HepG2 (cell line): Measurements from ENCODE around the gene TEDC2. TPM values are rescaled to one million over a fixed set of nuclear protein-coding genes. Genes with fewer than 3 reads are reported as not detected.
A peak's percentile ranks its signal among the peaks of the same experiment; 100 is the strongest.

Experiments used
- ARNTL ChIP-seq: sonication (generic); formaldehyde crosslinking; IDR thresholded peaks from 2 replicates; pipeline ENCODE4 v1.4.0; 2020; ENCODE audit warnings: mild to moderate bottlenecking, missing genetic modification reagents
- CBX2 ChIP-seq, 2 experiments: fragments of 200-600 bp in 1 of 2; sonication (generic); formaldehyde crosslinking in 1 of 2; IDR thresholded peaks; 2 replicates each; pipeline versions ENCODE4 v1.7.0 to v1.8.1; 2018 to 2022; ENCODE audit warnings: low read depth in 2 of 2, low read length in 1 of 2, mild to moderate bottlenecking in 1 of 2, missing genetic modification reagents in 1 of 2
- CBX5 ChIP-seq: sonication (generic); formaldehyde crosslinking; IDR thresholded peaks from 2 replicates; pipeline ENCODE4 v1.4.0; 2020; ENCODE audit warnings: missing genetic modification reagents, borderline replicate concordance
- GPN1 ChIP-seq: sonication (generic); formaldehyde crosslinking; IDR thresholded peaks from 2 replicates; pipeline ENCODE4 v1.5.1; 2020; ENCODE audit warnings: missing genetic modification reagents, borderline replicate concordance
- MAF1 ChIP-seq: sonication (generic); formaldehyde crosslinking; IDR thresholded peaks from 2 replicates; pipeline ENCODE4 v1.5.0; 2020; ENCODE audit warnings: missing genetic modification reagents, borderline replicate concordance
- PHF8 ChIP-seq: sonication (generic); formaldehyde crosslinking; IDR thresholded peaks from 2 replicates; pipeline ENCODE4 v1.5.0; 2020; ENCODE audit warnings: missing genetic modification reagents
- SALL1 ChIP-seq: sonication (generic); formaldehyde crosslinking; IDR thresholded peaks from 2 replicates; pipeline ENCODE4 v1.8.0; 2022; ENCODE audit warnings: mild to moderate bottlenecking, missing genetic modification reagents
- SMARCE1 ChIP-seq: fragments of 450-650 bp; IDR thresholded peaks from 2 replicates; pipeline ENCODE4 v1.6.1; 2017; ENCODE audit warnings: borderline replicate concordance
- SPEN ChIP-seq: sonication (generic); formaldehyde crosslinking; IDR thresholded peaks from 2 replicates; pipeline ENCODE4 v1.5.1; 2020; ENCODE audit warnings: low read depth, mild to moderate bottlenecking, missing genetic modification reagents
- ZHX1 ChIP-seq: sonication (generic); formaldehyde crosslinking; IDR thresholded peaks from 2 replicates; pipeline ENCODE4 v1.8.1; 2022; ENCODE audit warnings: low read depth, mild to moderate bottlenecking, missing genetic modification reagents
- ZNF121 ChIP-seq: sonication (generic); formaldehyde crosslinking; IDR thresholded peaks from 2 replicates; pipeline ENCODE4 v1.5.0; 2020; ENCODE audit warnings: mild to moderate bottlenecking, missing genetic modification reagents
- ZNF263 ChIP-seq: sonication (generic); formaldehyde crosslinking; IDR thresholded peaks from 2 replicates; pipeline ENCODE4 v1.4.0; 2020; ENCODE audit warnings: missing genetic modification reagents
- ZNF264 ChIP-seq: sonication (generic); formaldehyde crosslinking; IDR thresholded peaks from 2 replicates; pipeline ENCODE4 v1.4.0; 2020; ENCODE audit warnings: missing genetic modification reagents
- ZNF543 ChIP-seq: sonication (generic); formaldehyde crosslinking; IDR thresholded peaks from 2 replicates; pipeline ENCODE4 v1.4.0; 2020; ENCODE audit warnings: mild to moderate bottlenecking, missing genetic modification reagents
- ZNF546 ChIP-seq: sonication (generic); formaldehyde crosslinking; conservative IDR thresholded peaks from 2 replicates; pipeline ENCODE4 v1.8.1; 2023; ENCODE audit warnings: mild to moderate bottlenecking, missing genetic modification reagents
- ZNF619 ChIP-seq: sonication (generic); formaldehyde crosslinking; IDR thresholded peaks from 2 replicates; pipeline ENCODE4 v1.4.0; 2020; ENCODE audit warnings: mild to moderate bottlenecking, missing genetic modification reagents
- ZNF629 ChIP-seq: sonication (generic); formaldehyde crosslinking; conservative IDR thresholded peaks from 2 replicates; pipeline ENCODE4 v1.5.0; 2020; ENCODE audit warnings: missing genetic modification reagents
- ZNF652 ChIP-seq: IDR thresholded peaks from 2 replicates; pipeline ENCODE4 v1.6.1; 2016; ENCODE audit warnings: low read depth, borderline replicate concordance
- ZNF703 ChIP-seq: sonication (generic); formaldehyde crosslinking; IDR thresholded peaks from 2 replicates; pipeline ENCODE4 v1.5.1; 2020; ENCODE audit warnings: missing genetic modification reagents, mild to moderate bottlenecking, moderate library complexity, borderline replicate concordance
- ZNF75D ChIP-seq: sonication (generic); formaldehyde crosslinking; IDR thresholded peaks from 2 replicates; pipeline ENCODE4 v1.8.1; 2023; ENCODE audit warnings: missing genetic modification reagents, mild to moderate bottlenecking, borderline replicate concordance
- ZNF788 ChIP-seq: sonication (generic); formaldehyde crosslinking; IDR thresholded peaks from 2 replicates; pipeline ENCODE4 v1.5.0; 2020; ENCODE audit warnings: mild to moderate bottlenecking, missing genetic modification reagents, borderline replicate concordance
- ZNF891 ChIP-seq: sonication (generic); formaldehyde crosslinking; IDR thresholded peaks from 2 replicates; pipeline ENCODE4 v1.5.0; 2020; ENCODE audit warnings: mild to moderate bottlenecking, missing genetic modification reagents
- ZSCAN21 ChIP-seq: sonication (generic); formaldehyde crosslinking; IDR thresholded peaks from 2 replicates; pipeline ENCODE4 v1.8.0; 2022; ENCODE audit warnings: mild to moderate bottlenecking, missing genetic modification reagents, moderate library complexity, borderline replicate concordance
- polyA plus RNA-seq, 8 experiments: library from polyadenylated mRNA; depleted of rRNA in 3 of 8; stranded (reverse) in 7 of 8; unstranded in 1 of 8; fragments of >200 nt; fragmentation: Illumina TruSeq in 4 of 8; extraction: Trizol in 4 of 8; gene quantifications; 2 replicates each; pipeline versions ENCODE4 v1.2.1 to v1.2.3, GENCODE V29; 2011 to 2016; ENCODE audit warnings: low read depth in 4 of 8, missing spikeins in 1 of 8, mixed read lengths in 1 of 8; ENCODE audit not compliant: insufficient read depth in 1 of 8
- total RNA-seq, 5 experiments: library from RNA; depleted of rRNA; stranded (reverse); fragments of >200 nt; fragmentation: Illumina TruSeq; extraction: Trizol; gene quantifications; 2 replicates each; pipeline ENCODE4 v1.2.3, GENCODE V29; 2016; ENCODE audit warnings: low read depth in 1 of 5
- TF ChIP-seq, protein P1 (sequence below): sonication (generic); formaldehyde crosslinking; IDR thresholded peaks from 2 replicates; pipeline ENCODE4 v1.4.0; 2020; ENCODE audit warnings: missing genetic modification reagents
- TF ChIP-seq, protein P2 (sequence below): sonication (generic); formaldehyde crosslinking; IDR thresholded peaks from 2 replicates; pipeline ENCODE4 v1.4.0; 2020; ENCODE audit warnings: missing genetic modification reagents, mild to moderate bottlenecking, borderline replicate concordance

The TEDC2 gene
- total and polyA plus RNA-seq, 2 of the 13 experiments (the other 11 are each of a cell fraction or from before 2014, with no cell fraction given) = 6.2 to 24.4 TPM

DNA sequence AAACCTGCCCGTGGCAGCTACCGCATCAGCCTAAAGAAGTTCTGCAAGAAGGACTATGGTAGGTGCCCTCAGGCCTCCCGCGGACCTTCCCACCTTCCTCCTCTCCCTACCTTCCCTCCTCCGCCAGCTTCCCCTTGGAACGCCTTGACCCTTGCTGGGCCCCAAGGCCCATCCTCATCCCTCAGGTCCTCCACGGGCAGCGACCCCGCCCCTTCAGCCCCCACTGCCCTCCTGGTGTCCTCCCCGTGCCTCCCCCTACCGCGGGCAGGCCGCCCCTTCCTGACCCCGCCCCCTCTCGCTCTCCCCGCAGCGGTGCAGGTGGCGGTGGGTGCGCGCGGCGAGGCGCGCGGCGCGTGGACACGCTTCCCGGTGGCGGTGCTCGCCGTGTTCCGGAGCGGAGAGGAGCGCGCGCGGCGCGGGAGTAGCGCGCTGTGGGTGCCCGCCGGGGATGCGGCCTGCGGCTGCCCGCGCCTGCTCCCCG lies 13.6 kb downstream of the TEDC2 start (continued):
- TF ChIP-seq, protein P1, sequence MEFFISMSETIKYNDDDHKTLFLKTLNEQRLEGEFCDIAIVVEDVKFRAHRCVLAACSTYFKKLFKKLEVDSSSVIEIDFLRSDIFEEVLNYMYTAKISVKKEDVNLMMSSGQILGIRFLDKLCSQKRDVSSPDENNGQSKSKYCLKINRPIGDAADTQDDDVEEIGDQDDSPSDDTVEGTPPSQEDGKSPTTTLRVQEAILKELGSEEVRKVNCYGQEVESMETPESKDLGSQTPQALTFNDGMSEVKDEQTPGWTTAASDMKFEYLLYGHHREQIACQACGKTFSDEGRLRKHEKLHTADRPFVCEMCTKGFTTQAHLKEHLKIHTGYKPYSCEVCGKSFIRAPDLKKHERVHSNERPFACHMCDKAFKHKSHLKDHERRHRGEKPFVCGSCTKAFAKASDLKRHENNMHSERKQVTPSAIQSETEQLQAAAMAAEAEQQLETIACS (CRISPR knock-in tag) = no peak
- TF ChIP-seq SMARCE1 = no peak
- TF ChIP-seq ZNF546 (CRISPR knock-in tag) = no peak
- no peak for TF ChIP-seq GPN1 (CRISPR knock-in tag)
- TF ChIP-seq CBX2 (IDR thresholded peaks at IDR 0.05; ENCODE audit: low read depth, low read length) = no peak
- no peak for TF ChIP-seq CBX2 (CRISPR knock-in tag; IDR thresholded peaks at IDR 0.05; ENCODE audit: low read depth)
- 0 out of 2 replicates have a peak, but pooled peaks have one; percentile 20 for TF ChIP-seq CBX5 (CRISPR knock-in tag)
- peak; percentile 6; the same call in 1 of the 2 replicates for TF ChIP-seq SALL1 (CRISPR knock-in tag)
- TF ChIP-seq PHF8 (CRISPR knock-in tag) = no peak
- no peak for TF ChIP-seq ZNF703 (CRISPR knock-in tag)
- TF ChIP-seq ZNF543 = no peak
- TF ChIP-seq ZNF121 (CRISPR knock-in tag) = no peak
- TF ChIP-seq SPEN (CRISPR knock-in tag) = no peak
- TF ChIP-seq ZNF619 (CRISPR knock-in tag) = no peak
- no peak for TF ChIP-seq ZNF629 (CRISPR knock-in tag)
- TF ChIP-seq MAF1 (CRISPR knock-in tag) = no peak
- no peak for TF ChIP-seq ARNTL (CRISPR knock-in tag)
- TF ChIP-seq ZSCAN21 (CRISPR knock-in tag) = no peak
- no peak for TF ChIP-seq ZNF652
- TF ChIP-seq ZNF788 = 0 out of 2 replicates have a peak, but pooled peaks have one; percentile 20
- no peak for TF ChIP-seq ZNF75D (CRISPR knock-in tag)
- TF ChIP-seq, protein P2, sequence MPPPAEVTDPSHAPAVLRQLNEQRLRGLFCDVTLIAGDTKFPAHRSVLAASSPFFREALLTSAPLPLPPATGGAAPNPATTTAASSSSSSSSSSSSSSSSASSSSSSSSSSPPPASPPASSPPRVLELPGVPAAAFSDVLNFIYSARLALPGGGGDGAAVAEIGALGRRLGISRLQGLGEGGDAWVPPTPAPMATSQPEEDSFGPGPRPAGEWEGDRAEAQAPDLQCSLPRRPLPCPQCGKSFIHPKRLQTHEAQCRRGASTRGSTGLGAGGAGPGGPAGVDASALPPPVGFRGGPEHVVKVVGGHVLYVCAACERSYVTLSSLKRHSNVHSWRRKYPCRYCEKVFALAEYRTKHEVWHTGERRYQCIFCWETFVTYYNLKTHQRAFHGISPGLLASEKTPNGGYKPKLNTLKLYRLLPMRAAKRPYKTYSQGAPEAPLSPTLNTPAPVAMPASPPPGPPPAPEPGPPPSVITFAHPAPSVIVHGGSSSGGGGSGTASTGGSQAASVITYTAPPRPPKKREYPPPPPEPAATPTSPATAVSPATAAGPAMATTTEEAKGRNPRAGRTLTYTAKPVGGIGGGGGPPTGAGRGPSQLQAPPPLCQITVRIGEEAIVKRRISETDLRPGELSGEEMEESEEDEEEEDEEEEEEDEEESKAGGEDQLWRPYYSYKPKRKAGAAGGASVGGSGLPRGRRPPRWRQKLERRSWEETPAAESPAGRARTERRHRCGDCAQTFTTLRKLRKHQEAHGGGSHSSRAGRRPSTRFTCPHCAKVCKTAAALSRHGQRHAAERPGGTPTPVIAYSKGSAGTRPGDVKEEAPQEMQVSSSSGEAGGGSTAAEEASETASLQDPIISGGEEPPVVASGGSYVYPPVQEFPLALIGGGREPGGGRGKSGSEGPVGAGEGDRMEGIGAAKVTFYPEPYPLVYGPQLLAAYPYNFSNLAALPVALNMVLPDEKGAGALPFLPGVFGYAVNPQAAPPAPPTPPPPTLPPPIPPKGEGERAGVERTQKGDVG (CRISPR knock-in tag) = no peak
- TF ChIP-seq ZNF264 (CRISPR knock-in tag) = no peak
- no peak for TF ChIP-seq ZHX1
- no peak for TF ChIP-seq ZNF891 (CRISPR knock-in tag)
- TF ChIP-seq ZNF263 (CRISPR knock-in tag) = peak; percentile 91
